NCI-H1694 (cell line): ENCODE data around the gene FBXO42.
"Not testable (repeated sequence)": the region's sequence is repeated elsewhere in the genome, so short reads cannot be mapped to it uniquely, and the experiment has no call there.

ENCODE experiments used
- DNase-seq: peaks from one replicate; lab custom pipeline; 2025; lab: John Stamatoyannopoulos, UW

Gene FBXO42

DNA sequence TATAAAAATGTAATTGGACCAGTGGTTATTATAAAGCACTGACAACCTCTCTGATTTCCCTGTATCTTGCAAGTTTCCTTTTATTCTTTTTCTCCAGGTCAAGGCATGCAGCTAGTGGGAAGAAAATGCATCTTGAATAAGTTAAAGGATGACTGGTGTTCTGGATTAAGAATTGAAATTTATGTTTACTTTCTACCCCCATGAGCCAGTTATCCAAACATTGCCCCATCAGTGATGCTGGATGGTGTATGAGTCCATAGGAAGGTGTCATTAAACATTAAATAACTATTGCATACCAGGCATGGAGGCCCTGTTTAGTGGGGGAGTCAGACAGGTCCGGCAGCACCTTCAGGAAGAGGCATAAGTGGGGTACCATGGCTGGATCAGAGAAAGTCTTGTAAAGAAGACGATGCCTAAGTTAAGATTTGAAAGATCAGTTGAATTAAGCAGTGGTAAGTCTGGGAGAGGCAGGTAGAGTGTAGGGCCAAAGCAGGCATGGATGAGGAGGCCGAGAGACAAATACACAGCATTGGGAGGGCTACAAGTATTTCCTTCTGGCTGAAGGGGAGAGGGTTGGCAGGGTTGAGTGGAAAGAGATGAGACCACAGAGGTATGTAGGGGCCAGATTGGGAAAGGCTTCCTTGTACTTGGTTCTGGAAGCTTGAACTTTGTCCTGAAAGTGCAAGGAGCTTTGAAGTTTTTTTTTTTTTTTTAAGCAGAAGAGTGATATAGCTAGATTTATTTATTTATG lies 20.4 kb upstream of the FBXO42 start:
- DNase-seq: no peak

DNA sequence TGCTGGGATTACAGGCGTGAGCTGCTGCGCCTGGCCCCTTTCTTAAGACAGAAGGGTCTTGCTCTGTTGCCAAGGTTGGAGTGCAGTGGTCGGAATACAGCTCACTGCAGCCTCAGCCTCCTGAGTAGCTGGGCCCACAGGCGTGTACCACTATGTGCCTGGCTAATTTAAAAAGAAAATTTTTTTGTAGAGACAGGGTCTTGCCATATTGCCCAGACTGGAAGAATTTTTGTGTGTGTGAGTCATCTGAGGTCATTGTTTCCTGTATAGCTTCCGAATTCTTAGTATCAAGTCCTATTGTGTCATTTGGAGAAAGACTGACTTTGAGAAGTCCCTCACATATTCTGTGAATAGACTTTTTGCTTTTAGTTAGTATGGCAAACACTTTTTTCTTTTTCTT lies 19.4 kb upstream of the FBXO42 start:
- DNase-seq: no peak

GRCh38 chr1:16369821-16370220 lies 17.5 kb upstream of the FBXO42 start:
- DNase-seq: no peak

DNA sequence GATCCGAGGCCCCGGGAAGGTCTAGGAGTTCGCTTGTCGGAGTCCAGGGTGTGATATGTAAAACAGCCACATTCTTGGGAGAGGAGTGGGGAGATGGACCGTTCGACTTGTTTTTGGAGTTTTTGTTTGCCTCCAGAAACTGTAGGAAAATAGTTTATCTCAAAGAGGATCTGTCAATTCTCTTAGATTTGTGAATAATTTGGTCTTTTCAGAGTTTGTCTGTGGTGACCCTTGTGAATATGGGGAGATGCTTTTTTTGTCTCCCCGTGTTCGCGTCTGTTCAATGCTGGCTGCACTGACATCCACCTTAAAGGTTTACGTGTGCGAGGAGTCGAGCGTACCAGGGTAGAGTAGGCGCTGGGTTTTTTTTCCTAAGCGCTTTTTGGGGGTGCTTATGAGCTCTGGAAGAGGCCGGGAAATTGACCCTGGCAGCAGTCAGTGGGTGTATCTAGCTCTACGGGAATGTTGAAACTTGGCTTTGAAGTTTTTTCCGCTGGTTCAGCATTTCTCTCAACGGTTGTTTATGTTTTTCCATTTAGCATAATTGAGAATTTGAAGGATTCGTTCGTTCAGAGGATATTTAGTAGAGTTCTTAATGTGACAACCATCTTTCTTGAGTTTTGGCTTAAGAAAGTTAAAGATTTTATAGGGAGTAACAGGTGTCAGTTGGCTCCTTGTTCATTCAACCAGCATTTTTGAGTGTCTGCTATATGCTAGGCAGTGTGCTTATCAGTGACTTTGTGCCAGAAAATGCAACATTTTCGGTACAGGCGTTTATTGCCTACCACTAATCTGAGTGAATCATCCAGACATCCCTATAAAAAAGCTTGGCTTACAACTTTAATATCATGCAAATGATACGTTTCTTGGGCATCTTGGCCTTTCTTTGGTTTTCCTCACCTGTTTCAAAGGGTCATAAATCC lies 15.9 kb upstream of the FBXO42 start:
- DNase-seq: no peak

DNA sequence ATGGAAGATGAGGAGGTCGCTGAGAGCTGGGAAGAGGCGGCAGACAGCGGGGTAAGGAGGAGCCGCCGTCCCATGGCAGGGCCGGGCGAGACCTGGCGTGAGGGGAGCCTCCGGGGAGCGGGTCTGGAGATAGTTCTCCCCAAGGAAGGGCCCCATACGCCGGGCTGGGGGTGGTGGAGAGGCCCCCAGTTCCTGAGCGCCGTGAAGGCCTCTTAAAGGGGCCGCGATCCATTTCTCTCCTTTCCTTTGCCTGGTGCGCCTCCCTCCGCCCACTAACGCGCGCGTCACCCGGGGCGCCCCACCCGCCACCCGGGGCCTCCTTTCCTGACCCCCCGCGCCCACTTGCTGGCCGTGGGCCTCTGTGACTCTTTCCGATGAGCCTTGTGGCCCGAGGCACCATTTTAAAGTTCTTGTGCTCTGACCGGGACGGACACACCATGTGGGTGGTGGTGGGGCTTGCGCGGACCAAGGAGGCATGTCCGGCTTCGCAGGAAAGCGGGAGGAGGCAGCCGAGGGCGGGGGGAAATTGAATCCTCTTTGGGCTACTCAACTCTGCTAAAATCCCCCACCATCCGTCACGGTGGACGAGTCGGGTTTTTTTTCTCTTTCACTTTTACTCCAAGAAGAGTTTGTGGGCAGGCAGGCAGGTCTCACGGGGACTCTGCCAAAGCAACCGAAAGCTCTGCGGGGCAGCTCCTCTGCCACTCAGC lies 15.1 kb upstream of the FBXO42 start:
- DNase-seq: no peak

DNA sequence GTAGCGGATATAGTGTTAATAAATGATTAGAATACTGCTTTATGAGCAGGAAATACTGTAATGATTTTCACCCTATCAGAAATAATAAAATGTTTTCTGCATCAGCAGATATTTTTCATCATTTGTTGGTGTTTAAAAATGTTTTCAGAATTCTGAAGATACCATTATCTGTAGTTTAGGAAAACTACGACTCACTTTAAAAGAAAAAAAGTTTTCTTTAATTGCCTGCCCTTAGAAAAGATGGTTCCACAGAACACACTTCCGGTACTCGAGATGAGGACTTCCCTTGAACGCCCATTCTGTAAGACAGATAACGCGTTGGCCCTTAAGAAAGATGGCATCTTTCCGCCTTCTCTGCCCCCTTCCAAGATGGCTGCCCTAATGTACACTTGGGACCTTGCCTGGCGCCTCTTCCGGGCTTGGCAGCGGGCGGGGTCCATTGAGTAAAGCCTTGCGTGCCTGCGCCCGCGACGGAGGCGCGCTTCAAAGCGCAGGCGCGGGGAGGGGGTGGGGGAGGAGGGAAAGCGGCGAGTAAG lies 14.5 kb upstream of the FBXO42 start, which contains the start of gene SZRD1:
TSS of gene SZRD1 (plus strand) at position 521 of the 536 bp plus-strand sequence. CDS start 16 bp downstream, outside the sequence.
- peak; percentile 97 for DNase-seq

DNA sequence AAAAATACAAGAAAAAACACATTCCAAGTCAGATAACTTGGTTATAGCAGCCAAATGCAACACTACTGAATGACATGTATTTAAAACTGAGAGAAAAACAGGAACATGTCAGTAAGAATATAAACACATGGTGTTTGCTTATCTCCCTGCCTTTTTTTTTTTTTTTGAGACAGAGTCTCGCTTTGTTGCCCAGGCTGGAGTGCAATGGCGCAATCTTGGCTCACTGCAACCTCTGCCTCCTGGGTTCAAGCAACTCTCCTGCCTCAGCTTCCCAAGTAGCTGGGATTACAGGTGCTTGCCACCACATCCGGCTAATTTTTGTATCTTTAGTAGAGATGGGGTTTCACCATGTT lies 12.8 kb upstream of the FBXO42 start:
- DNase-seq: not testable (repeated sequence)

GRCh38 chr1:16356867-16357266 lies 4.6 kb upstream of the FBXO42 start:
- DNase-seq: no peak

DNA sequence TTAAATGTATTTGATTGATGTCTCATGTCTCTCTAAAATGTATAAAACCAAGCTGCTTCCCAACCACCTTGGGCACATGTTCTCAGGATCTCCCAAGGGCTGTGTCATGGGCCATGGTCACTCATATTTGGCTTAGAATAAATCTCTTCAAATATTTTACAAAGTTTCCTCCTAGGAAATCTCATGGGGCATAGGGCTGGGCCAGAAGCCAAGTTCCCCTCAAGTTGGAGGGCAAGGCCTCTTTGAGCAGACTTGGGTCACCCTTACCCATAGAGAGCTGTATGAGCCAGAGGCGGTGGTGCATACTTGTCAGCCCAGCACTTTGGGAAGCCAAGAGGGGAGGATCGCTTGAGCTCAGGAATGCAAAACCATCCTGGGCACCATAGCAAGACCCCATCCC lies 2.3 kb upstream of the FBXO42 start:
- DNase-seq: no peak

DNA sequence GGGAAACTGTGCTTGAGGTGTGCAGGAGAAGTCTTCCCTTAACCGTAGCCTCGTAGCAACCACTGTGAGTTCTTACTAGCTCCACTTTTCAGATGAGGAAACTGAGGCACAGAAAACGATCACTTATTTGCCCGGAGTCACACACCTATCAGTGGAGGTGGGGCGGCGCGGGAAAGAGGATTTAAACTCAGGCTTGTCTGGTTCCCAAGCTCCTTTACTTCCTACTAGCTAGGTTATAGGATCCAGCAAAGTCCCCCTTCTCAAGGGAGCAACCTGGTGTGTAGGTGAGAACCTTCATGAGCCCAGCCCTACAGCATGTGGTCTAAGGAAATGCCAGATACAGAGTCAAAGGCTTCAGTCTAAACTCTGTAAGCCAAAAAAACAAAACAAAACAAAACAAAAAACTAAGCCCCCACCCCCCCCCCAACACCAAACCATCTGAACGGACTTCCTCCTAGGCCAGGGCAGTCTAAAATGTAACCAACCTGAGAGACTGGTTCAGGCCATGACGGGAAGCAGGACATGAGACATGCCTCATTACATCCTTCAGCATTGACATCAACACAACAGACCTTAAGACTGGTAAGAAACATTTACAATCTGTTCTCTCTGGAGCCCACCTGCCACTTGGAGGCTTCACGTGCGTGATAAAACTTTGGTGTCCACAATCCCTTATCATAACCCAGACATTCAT lies 709 bp upstream of the FBXO42 start:
- no peak for DNase-seq

GRCh38 chr1:16351456-16351993 lies 755 bp downstream of the FBXO42 start:
- DNase-seq: no peak

DNA sequence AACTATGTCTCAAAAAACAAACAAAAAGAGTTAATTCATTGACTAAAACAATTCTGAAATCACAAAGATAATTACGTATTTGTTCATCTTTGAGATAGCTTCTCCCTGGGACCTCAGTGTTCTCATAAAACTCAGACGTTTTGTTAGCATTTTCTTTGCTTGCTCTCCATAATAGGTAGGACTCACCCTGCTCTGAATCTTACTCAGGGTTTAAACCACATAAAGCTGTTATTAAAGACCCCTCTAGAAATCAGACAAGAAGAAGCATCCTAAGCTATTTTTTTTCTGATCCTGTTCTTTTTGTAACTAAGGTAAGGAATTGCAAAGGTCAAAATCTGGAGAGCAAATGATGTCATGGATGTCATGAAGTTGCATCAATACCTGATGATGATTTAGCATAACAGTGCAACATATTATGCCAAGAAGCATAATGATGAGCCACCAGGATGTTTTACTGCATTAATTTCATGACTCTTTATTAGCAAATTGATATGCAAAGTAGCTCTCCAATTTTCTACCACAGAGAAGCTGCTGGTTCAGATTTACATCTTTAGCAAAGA lies 2.4 kb downstream of the FBXO42 start:
- no peak for DNase-seq

DNA sequence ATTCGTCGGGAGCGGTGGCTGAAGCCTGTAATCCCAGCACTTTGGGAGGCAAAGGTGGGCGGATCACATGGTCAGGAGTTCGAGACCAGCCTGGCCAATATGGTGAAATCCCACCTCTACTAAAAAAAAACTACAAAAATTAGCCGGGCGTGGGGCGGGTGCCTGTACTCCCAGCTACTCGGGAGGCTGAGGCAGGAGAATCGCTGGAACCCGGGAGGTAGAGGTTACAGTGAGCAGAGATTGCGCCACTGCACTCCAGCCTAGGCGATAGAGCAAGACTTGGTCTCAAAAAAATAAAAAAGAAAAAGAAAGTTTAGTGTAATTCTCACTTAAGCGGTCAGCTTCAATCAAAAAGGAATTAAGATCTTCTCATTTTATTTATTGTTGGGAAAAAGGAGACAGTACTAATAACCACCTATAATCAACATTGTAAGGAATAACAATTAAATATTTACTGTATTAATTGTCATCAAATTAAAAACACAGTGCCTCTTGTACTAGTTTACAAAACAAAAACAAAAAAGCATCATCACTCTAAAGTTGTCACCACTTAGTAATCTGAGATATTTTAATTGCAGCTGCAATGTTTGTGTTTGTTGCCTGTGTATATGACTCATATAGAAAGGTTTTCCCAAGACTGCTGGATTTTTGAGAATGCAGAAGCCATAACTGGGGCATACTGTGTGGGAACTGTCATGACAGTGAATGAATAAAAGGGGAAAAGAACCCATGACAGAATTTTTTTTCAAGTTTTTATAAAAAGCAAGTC lies 3.7 kb downstream of the FBXO42 start:
- DNase-seq: no peak

DNA sequence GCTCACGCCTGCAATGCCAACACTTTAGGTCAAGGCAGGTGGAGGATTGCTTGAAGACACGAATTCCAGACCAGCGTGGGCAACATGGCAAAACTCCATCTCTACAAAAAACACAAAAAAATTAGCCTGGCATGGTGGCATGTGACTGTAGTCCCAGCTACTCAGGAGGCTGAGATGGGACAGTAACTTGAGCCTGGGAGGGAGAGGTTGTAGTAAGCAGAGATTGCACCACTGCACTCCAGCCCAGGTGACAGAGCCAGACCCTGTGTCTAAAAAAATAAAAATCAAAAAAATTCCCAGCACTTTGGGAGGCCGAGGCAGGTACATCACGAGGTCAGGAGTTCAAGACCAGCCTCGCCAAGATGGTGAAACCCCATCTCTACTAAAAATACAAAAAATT lies 9.0 kb downstream of the FBXO42 start:
- DNase-seq: not testable (repeated sequence)

GRCh38 chr1:16342331-16343062 lies 9.8 kb downstream of the FBXO42 start:
- DNase-seq: no peak

DNA sequence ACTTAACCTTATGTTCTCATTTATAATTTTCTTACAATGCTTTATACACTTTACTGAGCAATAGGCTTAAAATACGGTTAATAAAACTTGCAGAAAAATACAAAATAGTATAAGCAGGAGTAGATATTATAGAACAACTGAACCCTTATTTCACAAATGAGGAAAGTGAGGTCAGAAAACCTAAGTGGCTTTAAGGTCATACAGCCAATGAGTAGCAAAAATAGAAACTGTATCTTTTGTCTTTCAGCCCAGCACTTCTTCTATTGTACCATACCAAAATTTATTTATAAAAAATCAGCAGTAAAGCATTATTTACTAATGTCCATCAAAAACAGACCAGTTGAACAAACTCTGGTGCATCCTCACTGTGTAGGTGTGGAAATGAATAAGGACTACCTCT lies 11.6 kb downstream of the FBXO42 start:
- DNase-seq: no peak

DNA sequence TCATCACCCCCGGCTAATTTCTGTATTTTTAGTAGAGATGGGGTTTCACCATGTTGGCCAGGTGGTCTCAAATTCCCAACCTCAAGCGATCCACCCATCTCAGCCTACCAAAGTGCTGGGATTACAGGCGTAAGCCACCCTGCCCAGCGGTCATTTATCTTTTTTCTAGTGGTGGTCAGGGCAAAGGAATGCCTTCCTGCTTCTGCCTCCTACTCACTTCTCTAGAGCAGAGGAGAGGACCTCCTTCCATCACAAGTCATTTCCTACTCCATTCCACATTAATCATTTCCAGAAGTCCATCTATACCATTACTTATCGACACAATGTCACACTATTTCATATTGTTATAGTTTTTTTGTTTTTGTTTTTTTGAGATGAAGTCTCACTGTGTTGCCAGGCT lies 13.3 kb downstream of the FBXO42 start:
- no peak for DNase-seq

DNA sequence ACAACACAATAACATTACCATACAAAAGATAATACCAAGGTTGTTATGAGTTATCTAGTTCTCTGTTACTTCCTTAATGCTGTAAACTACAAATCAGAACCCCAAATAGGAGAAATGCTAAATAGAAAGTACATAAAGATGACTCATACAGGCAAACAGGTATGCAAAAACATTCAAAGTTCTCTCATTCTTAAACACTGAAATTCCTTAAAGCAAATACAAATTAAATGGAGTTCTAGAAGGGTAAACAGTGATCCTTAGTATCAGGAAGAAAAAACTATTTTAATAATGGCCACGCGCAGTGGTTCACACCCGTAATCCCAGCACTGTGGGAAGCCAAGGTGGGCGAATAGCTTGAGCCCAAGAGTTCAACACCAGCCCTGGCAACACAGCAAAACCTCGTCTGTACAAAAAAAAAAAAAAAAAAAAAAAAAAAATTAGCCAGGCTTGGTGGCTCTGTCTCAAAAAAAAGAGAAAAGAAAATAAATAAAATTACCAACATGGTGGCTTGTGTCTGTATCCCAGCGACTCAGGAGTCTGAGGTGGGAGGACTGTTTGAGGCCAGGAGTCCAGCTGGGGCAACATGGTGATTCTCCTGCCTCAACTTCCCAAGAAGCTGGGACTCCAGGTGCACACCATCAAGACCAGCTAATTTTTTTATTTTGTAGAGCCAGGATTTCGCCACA lies 17.5 kb downstream of the FBXO42 start:
- DNase-seq: no peak

DNA sequence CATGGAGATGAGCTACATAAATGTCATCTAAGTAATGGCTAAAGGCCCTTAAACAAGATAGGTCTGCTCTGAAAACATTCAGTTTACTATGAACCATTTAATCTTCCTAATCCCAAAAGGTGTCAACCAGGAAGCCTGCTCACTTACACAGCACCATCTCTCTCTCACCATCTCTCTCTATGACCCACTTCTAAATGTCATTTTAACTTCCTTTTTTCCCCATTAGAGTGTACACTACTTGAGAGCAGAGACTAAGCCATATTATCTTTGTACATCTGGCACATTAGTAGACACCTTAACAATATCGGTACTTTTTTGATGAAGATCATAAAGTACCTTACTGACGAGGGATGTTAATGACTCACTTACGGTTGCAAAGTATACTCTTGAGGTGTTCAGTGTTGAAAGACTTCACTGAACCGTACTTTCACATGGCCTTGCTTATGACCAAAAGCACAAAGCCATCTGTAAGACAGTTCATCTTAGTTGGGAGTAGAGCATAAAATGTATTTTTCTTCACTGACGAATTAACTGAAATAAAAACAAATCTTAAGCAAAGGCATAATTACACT lies 25.4 kb downstream of the FBXO42 start:
- no peak for DNase-seq
